H9 (cell line): Measurements from ENCODE around the gene CFAP54. TPM values are rescaled to one million over a fixed set of nuclear protein-coding genes. Genes with fewer than 3 reads are reported as not detected.

Source experiments
- DNase-seq: peaks from one replicate; pipeline ENCODE4 v3.0.0-alpha.2; 2017
- H2AFZ ChIP-seq: one replicate; pipeline ENCODE4 v1.6.1; 2013; ENCODE audit warnings: mild to moderate bottlenecking, low read length, control low read depth, moderate library complexity
- H2AK5ac ChIP-seq: 2 replicates; pipeline ENCODE4 v1.6.1; 2013; ENCODE audit warnings: low read length, control low read depth, mixed read lengths; ENCODE audit not compliant: insufficient read length
- H2BK120ac ChIP-seq: one replicate; pipeline ENCODE4 v1.6.1; 2013; ENCODE audit warnings: low read depth, mild to moderate bottlenecking, low read length, control low read depth, inconsistent platforms; ENCODE audit not compliant: poor library complexity, severe bottlenecking
- H2BK12ac ChIP-seq: 2 replicates; pipeline ENCODE4 v1.6.1; 2013; ENCODE audit warnings: low read length, control low read depth, mixed read lengths, low read depth; ENCODE audit not compliant: insufficient read length
- H2BK15ac ChIP-seq: 2 replicates; pipeline ENCODE4 v1.6.1; 2013; ENCODE audit warnings: low read depth, low read length, control low read depth
- H2BK20ac ChIP-seq: one replicate; pipeline ENCODE4 v1.6.1; 2013; ENCODE audit warnings: low read depth, mild to moderate bottlenecking, low read length, control low read depth, inconsistent platforms; ENCODE audit not compliant: poor library complexity, severe bottlenecking
- H2BK5ac ChIP-seq: 2 replicates; pipeline ENCODE4 v1.6.1; 2013; ENCODE audit warnings: low read length, control low read depth, mixed read lengths; ENCODE audit not compliant: insufficient read length
- H3K14ac ChIP-seq: 2 replicates; pipeline ENCODE4 v1.6.1; 2013; ENCODE audit warnings: low read length, control low read depth; ENCODE audit not compliant: insufficient read depth
- H3K18ac ChIP-seq: 2 replicates; pipeline ENCODE4 v1.6.1; 2013; ENCODE audit warnings: low read depth, mild to moderate bottlenecking, mixed read lengths, low read length, control low read depth; ENCODE audit not compliant: insufficient read length
- H3K23ac ChIP-seq: 2 replicates; pipeline ENCODE4 v1.6.1; 2013; ENCODE audit warnings: low read length, control low read depth, mixed read lengths, low read depth; ENCODE audit not compliant: insufficient read length
- H3K23me2 ChIP-seq: 2 replicates; pipeline ENCODE4 v1.6.1; 2013; ENCODE audit warnings: low read depth, mild to moderate bottlenecking, mixed read lengths, low read length, control low read depth; ENCODE audit not compliant: insufficient read length, poor library complexity, severe bottlenecking
- H3K27ac ChIP-seq: 2 replicates; pipeline ENCODE4 v1.5.1; 2013; ENCODE audit warnings: low read length, control low read depth, mixed read lengths, low read depth; ENCODE audit not compliant: insufficient read length
- H3K27me3 ChIP-seq: 2 replicates; pipeline ENCODE4 v1.6.1; 2013; ENCODE audit warnings: low read length, control low read depth, inconsistent platforms; ENCODE audit not compliant: insufficient read depth
- H3K4ac ChIP-seq: 2 replicates; pipeline ENCODE4 v1.6.1; 2013; ENCODE audit warnings: low read depth, mild to moderate bottlenecking, control low read depth, inconsistent platforms, low read length, moderate library complexity
- H3K4me1 ChIP-seq: 2 replicates; pipeline ENCODE4 v1.6.1; 2013; ENCODE audit warnings: low read length, control low read depth, inconsistent platforms; ENCODE audit not compliant: insufficient read depth
- H3K4me2 ChIP-seq: 2 replicates; pipeline ENCODE4 v1.6.1; 2013; ENCODE audit warnings: low read length, control low read depth, mixed read lengths; ENCODE audit not compliant: insufficient read length, insufficient read depth
- H3K56ac ChIP-seq: 2 replicates; pipeline ENCODE4 v1.6.1; 2013; ENCODE audit warnings: low read depth, mild to moderate bottlenecking, mixed read lengths, low read length, control low read depth; ENCODE audit not compliant: insufficient read length
- H3K79me1 ChIP-seq: 2 replicates; pipeline ENCODE4 v1.6.1; 2013; ENCODE audit warnings: low read depth, mild to moderate bottlenecking, moderate library complexity, low read length, control low read depth, inconsistent platforms; ENCODE audit not compliant: insufficient read depth, poor library complexity, severe bottlenecking
- H3K79me2 ChIP-seq: 2 replicates; pipeline ENCODE4 v1.6.1; 2013; ENCODE audit warnings: low read length, control low read depth, inconsistent platforms; ENCODE audit not compliant: insufficient read depth
- H3K9ac ChIP-seq: 2 replicates; pipeline ENCODE4 v1.6.1; 2013; ENCODE audit warnings: low read length, control low read depth, mixed read lengths; ENCODE audit not compliant: insufficient read length; ENCODE audit errors: extremely low read depth
- H3K9me3 ChIP-seq: one replicate; pipeline ENCODE4 v1.6.1; 2013; ENCODE audit warnings: low read depth, low read length, inconsistent platforms; ENCODE audit not compliant: control insufficient read depth
- H3T11ph ChIP-seq: one replicate; pipeline ENCODE4 v1.6.1; 2013; ENCODE audit warnings: mild to moderate bottlenecking, low read length, control low read depth, inconsistent platforms
- H4K20me1 ChIP-seq: one replicate; pipeline ENCODE4 v1.6.1; 2013; ENCODE audit not compliant: control insufficient read depth, insufficient read length, insufficient read depth
- H4K5ac ChIP-seq: 2 replicates; pipeline ENCODE4 v1.6.1; 2013; ENCODE audit warnings: low read depth, mild to moderate bottlenecking, mixed read lengths, low read length, control low read depth; ENCODE audit not compliant: insufficient read length
- H4K8ac ChIP-seq: replicated peaks from 2 replicates; pipeline ENCODE4 v1.6.1; 2013; ENCODE audit warnings: low read length, control low read depth, mixed read lengths, low read depth; ENCODE audit not compliant: insufficient read length
- H4K91ac ChIP-seq: 2 replicates; pipeline ENCODE4 v1.6.1; 2013; ENCODE audit warnings: low read depth, mild to moderate bottlenecking, moderate library complexity, mixed read lengths, low read length, control low read depth; ENCODE audit not compliant: insufficient read length
- H3K27ac Mint-ChIP-seq, 3 experiments: 2 replicates in 2 of 3; 3 replicates in 1 of 3; pipeline ENCODE4 v1.8.0; 2020 to 2021; ENCODE audit warnings: mixed read lengths in 3 of 3, mild to moderate bottlenecking in 1 of 3, moderate library complexity in 1 of 3
- H3K27me3 Mint-ChIP-seq: 2 replicates; pipeline ENCODE4 v1.8.0; 2021; ENCODE audit warnings: low read depth, mild to moderate bottlenecking, moderate library complexity, mixed read lengths
- H3K36me3 Mint-ChIP-seq, 3 experiments: 2 replicates in 2 of 3; 3 replicates in 1 of 3; pipeline ENCODE4 v1.8.0; 2020 to 2021; ENCODE audit warnings: low read depth in 3 of 3, mixed read lengths in 3 of 3; ENCODE audit not compliant: insufficient read depth in 1 of 3
- H3K4me1 Mint-ChIP-seq, 2 experiments: 2 replicates each; pipeline ENCODE4 v1.8.0; 2020; ENCODE audit warnings: mixed read lengths in 2 of 2
- H3K4me3 Mint-ChIP-seq, 2 experiments: 2 replicates in 1 of 2; 3 replicates in 1 of 2; pipeline ENCODE4 v1.8.0; 2020 to 2021; ENCODE audit warnings: mild to moderate bottlenecking in 2 of 2, mixed read lengths in 2 of 2, moderate library complexity in 1 of 2
- H3K9me3 Mint-ChIP-seq, 2 experiments: 2 replicates in 1 of 2; 3 replicates in 1 of 2; pipeline ENCODE4 v1.8.0; 2020; ENCODE audit warnings: mild to moderate bottlenecking in 2 of 2, mixed read lengths in 2 of 2, moderate library complexity in 1 of 2
- CTCF ChIP-seq: fragments of 200-600 bp; sonication (generic); conservative IDR thresholded peaks from 3 replicates; pipeline ENCODE4 v1.8.0; 2021; ENCODE audit warnings: antibody characterized with exemption, mild to moderate bottlenecking
- WGBS: extraction: QIAGEN DNeasy Blood & Tissue Kit; methylation state at CpG from one replicate; pipeline ENCODE4 v1.1.7; 2013; ENCODE audit warnings: missing lambda C conversion rate, low lambda C conversion rate, mixed read lengths; ENCODE audit not compliant: insufficient read length; ENCODE audit errors: extremely low coverage; 5-methylcytosine and 5-hydroxymethylcytosine counted together
- total RNA-seq: library from RNA; stranded (reverse); gene quantifications from 2 replicates; pipeline ENCODE4 v1.2.1, GENCODE V29; 2021

CFAP54 gene
- total RNA-seq, 1 experiment from 2014 or later = 0.24 TPM

GRCh38 chr12:96529912-96530311 lies 40.5 kb downstream of the CFAP54 start:
- DNase-seq = no peak
- Histone ChIP-seq H3K23me2 (no peaks in the 10 kb centered on the region), H3K9me3 (no peaks in the 10 kb centered on the region), H2BK15ac (no peak overlapping the region), H4K8ac (no peak overlapping the region), H3K27me3 (no peaks in the 10 kb centered on the region), H2BK120ac (no peak overlapping the region), H2BK20ac (no peak overlapping the region), H4K91ac (no peak overlapping the region), H3K27ac (no peak overlapping the region), H3K79me1 (no peaks in the 10 kb centered on the region), H3K9ac (no peak overlapping the region), H3K4me1 (no peaks in the 10 kb centered on the region), H3K18ac (no peak overlapping the region), H2BK12ac (no peak overlapping the region), H4K20me1 (no peaks in the 10 kb centered on the region), H2AFZ (no peak overlapping the region), H3K4me2 (no peak overlapping the region), H3K56ac (no peak overlapping the region), H3K23ac (no peak overlapping the region), H3T11ph (no peak overlapping the region), H3K4ac (no peak overlapping the region), H2BK5ac (no peak overlapping the region), H4K5ac (no peak overlapping the region), H3K79me2 (no peaks in the 10 kb centered on the region), H3K14ac (no peak overlapping the region), H2AK5ac (no peak overlapping the region)
- TF ChIP-seq CTCF = no peak
- WGBS = no CpG with 5 or more reads among the region's 7 CpGs
- no peaks in the 10 kb centered on the region for H3K27me3 Mint-ChIP-seq
- no peak overlapping the region for H3K27ac Mint-ChIP-seq
- H3K4me1 Mint-ChIP-seq = peaks cover 3 to 5% of the 10 kb centered on the region in 2 experiments; a peak in 2 of 4 replicates
- H3K4me3 Mint-ChIP-seq = no peak overlapping the region
- peaks cover 0 to 3% of the 10 kb centered on the region in 2 experiments; a peak in 1 of 5 replicates for H3K9me3 Mint-ChIP-seq
- no peaks in the 10 kb centered on the region for H3K36me3 Mint-ChIP-seq
